Measurements from ENCODE around the gene FAM76A. TPM values are rescaled to one million over a fixed set of nuclear protein-coding genes. Genes with fewer than 3 reads are reported as not detected.
A peak's percentile ranks its signal among the peaks of the same experiment; 100 is the strongest.

Gene FAM76A
- total and polyA plus RNA-seq, 2 donors (not counting 1 experiment from before 2014, with no cell fraction given) = 13.5 to 17.5 TPM

DNA sequence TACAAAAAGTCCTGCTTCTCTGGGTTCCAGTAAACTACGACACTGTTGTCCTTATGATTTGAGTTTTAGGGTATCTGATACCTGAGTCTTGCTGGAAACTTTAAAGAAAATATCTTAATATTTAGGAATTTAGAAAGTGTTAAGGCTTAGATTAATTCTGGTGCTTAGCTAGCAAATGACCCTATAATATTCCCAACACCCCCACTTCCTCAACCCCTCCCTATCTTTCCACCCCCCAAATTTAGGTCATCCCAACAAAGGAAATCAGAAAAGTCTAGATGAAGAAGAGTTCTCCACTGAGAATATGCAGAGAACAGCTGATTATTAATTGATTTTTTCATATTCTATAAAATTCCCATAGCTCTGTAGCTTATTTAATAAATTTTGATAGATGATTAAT lies 58.9 kb downstream of the FAM76A start:
- no peak overlapping the region for H3K4me3 ChIP-seq (replicated peaks in 1 of 4; ENCODE audit: control extremely low read depth in 1 of 4, insufficient read depth in 1 of 4, low read depth in 3 of 4, low read length in 4 of 4)
- no peak for DNase-seq (ENCODE audit: low read depth in 2 of 2)
- H3K9me3 ChIP-seq (ENCODE audit: control insufficient read depth, insufficient read depth, low read depth, low read length) = no peaks in the 10 kb centered on the region
- H3K36me3 ChIP-seq (ENCODE audit: control insufficient read depth, insufficient read depth, low read length) = no peaks in the 10 kb centered on the region
- no peak for TF ChIP-seq EZH2 (IDR thresholded peaks at IDR 0.05; ENCODE audit: low read length, missing control alignments)
- no peak for TF ChIP-seq CTCF (conservative IDR thresholded peaks at IDR 0.05 in 1 of 2, IDR thresholded peaks at IDR 0.05 in 1 of 2; ENCODE audit: low read depth in 1 of 2, low read length in 2 of 2)
- H3K27ac ChIP-seq (ENCODE audit: insufficient read depth, low read length) = no peak overlapping the region
- no peaks in the 10 kb centered on the region for H3K27me3 ChIP-seq (ENCODE audit: control insufficient read depth, insufficient read depth, low read length)
- no peak overlapping the region for H3K4me2 ChIP-seq (ENCODE audit: extremely low read depth, insufficient read depth, low read length)
- H4K20me1 ChIP-seq (ENCODE audit: control insufficient read depth, extremely low read depth, insufficient read depth, low read length) = no peaks in the 10 kb centered on the region
- no peak overlapping the region for H2AFZ ChIP-seq (ENCODE audit: low read length)
- H3K4me1 ChIP-seq (ENCODE audit: control insufficient read depth, extremely low read depth, insufficient read depth, low read length) = no peaks in the 10 kb centered on the region
- H3K9ac ChIP-seq (ENCODE audit: insufficient read depth, low read length) = no peak overlapping the region
- peaks cover 34% of the 10 kb centered on the region for H3K79me2 ChIP-seq (ENCODE audit: control insufficient read depth, insufficient read depth, low read length)

DNA sequence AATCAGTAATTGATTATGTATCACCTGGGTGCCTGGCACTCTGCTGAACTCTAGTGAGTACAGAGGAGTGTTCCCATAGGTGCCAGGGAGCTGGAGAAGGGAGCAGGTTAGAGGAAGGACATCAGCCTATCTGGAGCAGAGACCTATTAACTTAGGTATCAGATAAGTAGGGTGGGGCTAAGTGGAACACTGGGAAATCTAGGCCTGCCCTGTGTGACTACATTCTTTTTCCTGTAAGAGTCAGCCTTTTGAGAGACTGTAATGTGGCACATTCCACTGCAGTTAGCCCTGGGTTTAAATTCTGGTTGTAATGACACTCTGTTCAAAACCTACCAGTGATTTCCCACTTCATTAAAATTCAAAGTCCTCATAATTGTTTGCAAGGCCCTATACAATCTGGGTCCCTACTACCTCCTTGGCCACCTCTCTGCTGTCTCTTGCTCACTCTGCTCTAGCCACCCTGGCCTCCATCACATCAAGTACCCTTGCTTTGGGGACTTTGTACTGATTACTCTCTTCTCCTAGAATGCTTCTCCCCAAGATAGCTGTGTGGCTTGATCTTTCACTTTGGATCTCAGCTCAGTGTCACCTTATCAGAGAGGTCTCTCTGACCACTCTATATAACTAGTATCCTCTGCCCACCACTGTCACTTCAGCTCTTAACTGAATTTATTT lies 60.2 kb downstream of the FAM76A start:
- TF ChIP-seq CTCF (conservative IDR thresholded peaks at IDR 0.05 in 1 of 2, IDR thresholded peaks at IDR 0.05 in 1 of 2; ENCODE audit: low read depth in 1 of 2, low read length in 2 of 2) (no peak), EZH2 (IDR thresholded peaks at IDR 0.05; ENCODE audit: low read length, missing control alignments) (no peak)
- Histone ChIP-seq H3K9ac (ENCODE audit: insufficient read depth, low read length) (no peak overlapping the region), H3K27me3 (ENCODE audit: control insufficient read depth, insufficient read depth, low read length) (no peaks in the 10 kb centered on the region), H3K9me3 (ENCODE audit: control insufficient read depth, insufficient read depth, low read depth, low read length) (no peaks in the 10 kb centered on the region), H3K27ac (ENCODE audit: insufficient read depth, low read length) (no peak overlapping the region), H4K20me1 (ENCODE audit: control insufficient read depth, extremely low read depth, insufficient read depth, low read length) (no peaks in the 10 kb centered on the region), H3K4me1 (ENCODE audit: control insufficient read depth, extremely low read depth, insufficient read depth, low read length) (no peaks in the 10 kb centered on the region), H3K79me2 (ENCODE audit: control insufficient read depth, insufficient read depth, low read length) (peaks cover 30% of the 10 kb centered on the region), H3K4me2 (ENCODE audit: extremely low read depth, insufficient read depth, low read length) (no peak overlapping the region), H2AFZ (ENCODE audit: low read length) (no peak overlapping the region), H3K4me3 (replicated peaks in 1 of 4; ENCODE audit: control extremely low read depth in 1 of 4, insufficient read depth in 1 of 4, low read depth in 3 of 4, low read length in 4 of 4) (no peak overlapping the region), H3K36me3 (ENCODE audit: control insufficient read depth, insufficient read depth, low read length) (no peaks in the 10 kb centered on the region)
- peak in 1 of 2 donors; percentile 52 for DNase-seq (ENCODE audit: low read depth in 2 of 2)

DNA sequence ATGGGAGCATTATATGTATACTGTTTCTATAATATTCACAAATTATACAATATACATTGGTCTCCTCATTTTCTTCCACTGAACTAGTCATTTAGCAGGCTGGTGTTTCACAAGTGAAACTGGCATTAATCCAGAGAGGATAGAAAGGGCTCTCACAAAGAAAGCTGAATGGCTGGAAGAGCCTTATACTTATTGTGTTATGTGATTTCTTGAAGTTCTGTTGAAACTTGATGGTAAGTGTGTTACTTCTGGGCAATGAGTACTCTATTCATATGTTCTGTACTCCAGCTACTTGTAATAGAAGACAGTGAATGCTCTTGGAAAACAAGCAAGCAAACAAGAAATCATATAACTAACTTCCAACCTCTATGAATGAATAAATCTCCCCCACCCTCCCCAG lies 62.1 kb downstream of the FAM76A start:
- Histone ChIP-seq H3K9me3 (ENCODE audit: control insufficient read depth, insufficient read depth, low read depth, low read length) (no peaks in the 10 kb centered on the region), H2AFZ (ENCODE audit: low read length) (no peak overlapping the region), H4K20me1 (ENCODE audit: control insufficient read depth, extremely low read depth, insufficient read depth, low read length) (no peaks in the 10 kb centered on the region), H3K79me2 (ENCODE audit: control insufficient read depth, insufficient read depth, low read length) (peaks cover 23% of the 10 kb centered on the region), H3K27ac (ENCODE audit: insufficient read depth, low read length) (no peak overlapping the region), H3K36me3 (ENCODE audit: control insufficient read depth, insufficient read depth, low read length) (peaks cover under 1% of the 10 kb centered on the region), H3K4me1 (ENCODE audit: control insufficient read depth, extremely low read depth, insufficient read depth, low read length) (no peaks in the 10 kb centered on the region), H3K9ac (ENCODE audit: insufficient read depth, low read length) (no peak overlapping the region), H3K4me3 (replicated peaks in 1 of 4; ENCODE audit: control extremely low read depth in 1 of 4, insufficient read depth in 1 of 4, low read depth in 3 of 4, low read length in 4 of 4) (no peak overlapping the region), H3K27me3 (ENCODE audit: control insufficient read depth, insufficient read depth, low read length) (no peaks in the 10 kb centered on the region), H3K4me2 (ENCODE audit: extremely low read depth, insufficient read depth, low read length) (no peak overlapping the region)
- DNase-seq (ENCODE audit: low read depth in 2 of 2) = peak; percentile 28 to 74
- TF ChIP-seq CTCF (conservative IDR thresholded peaks at IDR 0.05 in 1 of 2, IDR thresholded peaks at IDR 0.05 in 1 of 2; ENCODE audit: low read depth in 1 of 2, low read length in 2 of 2) (no peak), EZH2 (IDR thresholded peaks at IDR 0.05; ENCODE audit: low read length, missing control alignments) (no peak)
